HG03442 (cell line): ENCODE data around the gene AZIN2.
"Not testable (repeated sequence)": the region's sequence is repeated elsewhere in the genome, so short reads cannot be mapped to it uniquely, and the experiment has no call there.

Experiments
- ATAC-seq: cut with Tn5 transposase; IDR thresholded peaks from one replicate; pipeline ENCODE4 v1.9.1; 2021; ENCODE audit warnings: mild to moderate bottlenecking, moderate library complexity; ENCODE audit not compliant: unreplicated experiment

AZIN2 gene

DNA sequence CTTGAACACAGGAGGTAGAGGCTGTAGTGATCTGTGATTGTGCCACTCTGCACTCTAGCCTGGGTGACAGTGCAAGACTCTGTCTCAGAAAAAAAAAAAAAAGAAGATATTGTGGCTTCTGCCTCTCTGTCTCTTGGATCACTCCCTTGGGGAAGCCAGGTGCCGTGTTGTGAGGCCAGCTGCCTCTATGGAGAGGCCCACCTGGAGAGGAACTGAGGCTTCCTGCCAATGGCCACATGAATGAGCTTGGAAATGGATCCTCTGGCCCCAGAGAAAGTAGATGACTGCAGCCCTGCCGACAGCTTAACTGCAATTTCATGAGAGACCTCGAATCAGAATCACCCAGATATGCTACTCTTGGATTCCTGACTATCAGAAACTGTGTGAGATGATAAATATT, 24.5 kb upstream of the AZIN2 start:
- no peak for ATAC-seq

DNA sequence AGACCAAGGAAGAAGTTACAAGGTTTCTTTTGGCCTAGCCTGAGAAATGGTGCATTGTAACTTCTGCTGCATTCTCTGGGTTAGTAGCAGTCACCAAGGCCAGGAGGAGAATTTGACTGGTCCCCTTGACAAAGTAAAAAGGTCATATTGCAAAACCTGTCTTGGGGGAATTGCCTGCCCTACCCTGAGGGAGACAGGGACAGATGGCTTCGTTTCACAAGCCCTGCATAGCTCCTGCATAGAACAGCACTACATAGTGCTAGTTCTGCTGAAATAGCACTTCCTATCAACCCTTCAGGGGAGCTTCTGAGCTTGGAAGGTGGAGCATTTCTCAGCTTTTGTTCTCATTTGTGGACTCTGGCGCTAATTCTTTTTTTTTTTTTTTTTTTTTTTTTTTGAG, 23.9 kb upstream of the AZIN2 start:
- ATAC-seq, result no peak

DNA sequence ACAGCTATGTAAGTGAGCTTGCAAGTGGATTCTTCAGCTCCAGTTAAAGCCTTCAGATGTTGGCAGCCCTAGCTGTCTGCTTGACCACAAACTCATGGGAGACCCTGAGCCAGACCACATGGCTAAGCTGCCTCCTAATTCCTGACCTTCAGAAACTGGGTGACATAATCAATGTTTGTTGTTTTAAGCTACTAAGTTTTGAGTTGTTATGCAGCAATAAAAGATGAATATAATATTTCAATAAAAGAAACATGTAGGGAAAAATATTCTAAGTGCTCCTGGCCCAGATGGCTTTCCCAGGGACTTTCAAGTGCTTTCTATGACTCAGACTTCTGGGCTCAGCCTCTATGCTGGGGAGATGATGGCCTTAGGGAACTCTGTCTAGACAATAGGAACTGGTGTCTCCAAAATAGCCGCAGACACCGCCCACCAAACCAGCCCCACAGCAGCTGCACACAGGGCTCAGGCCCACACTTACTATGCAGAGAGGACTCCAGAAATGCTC, 20.3 kb upstream of the AZIN2 start:
- no peak for ATAC-seq

DNA sequence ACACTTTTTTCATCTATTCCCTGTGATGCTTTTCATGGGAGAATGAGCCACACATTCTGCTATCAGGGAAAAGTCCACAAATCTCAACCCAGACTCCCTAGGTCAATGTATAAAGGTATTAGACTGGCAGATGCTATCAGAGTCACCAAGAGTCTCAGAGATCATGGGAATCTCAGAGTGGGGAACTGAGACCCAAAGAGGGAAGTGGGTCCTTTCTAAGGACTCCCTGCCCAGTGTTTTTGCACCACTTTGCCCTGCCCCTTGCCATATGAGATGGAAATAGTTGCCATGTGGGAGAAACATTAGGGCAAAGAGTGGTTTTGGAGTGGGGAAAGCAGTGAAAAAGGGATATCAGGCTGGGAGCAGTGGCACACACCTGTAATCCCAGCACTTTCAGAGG, 19.1 kb upstream of the AZIN2 start:
- no peak for ATAC-seq

DNA sequence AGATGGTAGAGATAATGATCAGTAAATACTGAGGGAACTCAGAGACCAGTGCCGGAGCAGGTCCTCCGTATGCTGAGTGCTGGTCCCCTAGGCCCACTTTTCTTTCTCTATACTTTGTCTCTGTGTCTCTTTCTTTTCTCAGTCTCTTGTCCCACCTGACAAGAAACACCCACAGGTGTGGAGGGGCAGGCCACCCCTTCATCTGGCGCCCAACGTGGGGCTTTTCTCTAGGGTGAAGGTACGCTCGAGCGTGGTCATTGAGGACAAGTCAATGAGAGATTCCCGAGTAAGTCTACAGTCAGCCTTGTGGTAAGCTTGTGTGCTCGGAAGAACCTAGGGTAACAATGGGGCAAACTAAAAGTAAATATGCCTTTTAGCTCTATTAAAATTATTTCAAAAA, 16.7 kb upstream of the AZIN2 start:
- not testable (repeated sequence) for ATAC-seq

DNA sequence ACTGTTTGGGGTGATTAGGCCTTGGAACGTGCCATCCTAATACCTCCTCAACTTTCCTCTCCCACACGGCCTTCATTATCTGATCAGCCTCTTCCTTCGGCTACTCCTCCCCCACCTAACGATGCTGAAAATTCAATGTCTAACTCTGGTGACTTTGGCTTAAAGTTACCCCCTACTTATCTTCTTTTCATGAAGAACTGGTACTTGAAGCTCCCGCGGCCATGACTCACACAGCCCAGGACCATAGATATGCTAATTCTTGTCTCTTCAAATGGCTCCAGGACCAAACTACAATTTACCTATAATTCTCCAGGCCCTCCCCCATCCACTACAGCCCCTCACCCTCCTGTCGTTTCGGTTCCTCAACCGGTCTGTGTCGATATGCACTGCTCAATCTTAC, 15.7 kb upstream of the AZIN2 start:
- no peak for ATAC-seq

DNA sequence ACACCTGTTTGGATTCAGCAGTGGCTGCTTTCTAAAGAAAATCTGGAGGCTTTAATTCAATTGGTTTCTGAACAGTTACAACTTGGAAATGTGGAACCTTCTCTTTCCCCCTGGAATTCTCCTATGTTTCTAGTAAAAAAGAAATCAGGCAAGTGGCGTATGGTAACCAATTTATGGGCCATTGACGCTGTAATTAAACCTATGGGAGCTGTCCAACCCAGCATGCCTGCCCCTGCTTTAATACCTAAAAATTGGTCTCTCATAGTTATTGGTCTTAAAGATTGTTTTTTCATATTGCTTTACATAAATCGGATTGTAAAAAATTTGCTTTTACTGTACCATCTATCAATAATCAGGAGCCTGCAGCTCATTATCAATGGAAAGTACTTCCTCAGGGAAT, 14.5 kb upstream of the AZIN2 start:
- ATAC-seq, result not testable (repeated sequence)

DNA sequence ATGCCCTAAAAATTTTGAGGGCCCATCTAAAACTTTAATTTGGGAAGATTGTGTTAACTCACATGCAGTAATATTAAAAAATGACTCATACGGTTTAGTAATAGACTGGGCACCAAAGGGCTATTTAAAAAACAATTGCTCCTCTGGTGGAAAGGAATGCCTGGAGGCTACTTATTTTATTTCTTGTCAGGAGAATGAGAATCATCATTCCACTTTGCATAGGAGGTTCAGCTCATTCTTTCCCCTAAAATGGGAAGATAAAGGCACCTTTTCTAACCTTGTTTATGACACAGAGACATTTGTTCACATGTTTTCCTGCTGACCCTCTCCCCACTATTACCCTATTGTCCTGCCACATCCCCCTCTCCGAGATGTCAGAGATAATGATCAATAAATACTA, 12.8 kb upstream of the AZIN2 start:
- not testable (repeated sequence) for ATAC-seq

DNA sequence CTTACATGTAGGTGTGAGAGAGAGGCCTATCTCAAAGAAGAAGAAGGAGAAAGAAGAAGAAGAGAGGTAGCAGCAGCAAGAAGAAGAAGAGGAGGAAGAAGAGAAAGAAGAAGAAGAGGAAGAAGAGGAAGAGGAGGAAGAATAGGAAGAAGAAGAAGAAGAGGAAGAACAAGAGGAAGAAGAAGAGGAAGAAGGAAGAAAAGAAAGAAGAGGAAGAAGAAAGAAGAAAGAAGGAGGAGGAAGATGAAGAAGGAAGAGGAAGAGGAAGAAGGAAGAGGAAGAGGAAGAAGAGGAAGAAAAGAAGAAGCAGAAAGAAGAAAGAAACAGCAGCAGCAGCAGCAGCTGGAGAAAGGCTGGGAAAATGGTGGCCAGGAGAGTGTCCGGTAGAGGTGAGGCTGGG, 10.3 kb upstream of the AZIN2 start:
- no peak for ATAC-seq

DNA sequence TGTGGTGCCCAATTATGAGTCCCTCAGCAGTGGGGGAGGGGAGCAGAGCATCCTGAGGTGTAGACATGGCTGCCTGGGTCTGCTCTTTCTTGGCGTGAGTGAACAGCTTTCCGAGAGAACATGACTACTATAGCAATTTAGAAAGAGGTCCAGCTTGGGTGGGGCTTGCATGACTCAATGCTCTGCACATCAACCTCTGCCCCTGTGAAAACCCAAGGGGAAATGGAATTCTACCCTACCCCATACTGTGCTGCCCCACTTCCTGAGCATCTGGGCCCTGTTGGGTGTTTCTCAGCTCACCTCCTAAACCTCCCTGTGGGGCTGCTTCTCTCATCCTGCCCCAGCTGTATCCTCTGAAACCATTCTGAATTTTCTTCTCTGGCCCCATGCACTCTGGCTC, 8.2 kb upstream of the AZIN2 start:
- ATAC-seq, result no peak

DNA sequence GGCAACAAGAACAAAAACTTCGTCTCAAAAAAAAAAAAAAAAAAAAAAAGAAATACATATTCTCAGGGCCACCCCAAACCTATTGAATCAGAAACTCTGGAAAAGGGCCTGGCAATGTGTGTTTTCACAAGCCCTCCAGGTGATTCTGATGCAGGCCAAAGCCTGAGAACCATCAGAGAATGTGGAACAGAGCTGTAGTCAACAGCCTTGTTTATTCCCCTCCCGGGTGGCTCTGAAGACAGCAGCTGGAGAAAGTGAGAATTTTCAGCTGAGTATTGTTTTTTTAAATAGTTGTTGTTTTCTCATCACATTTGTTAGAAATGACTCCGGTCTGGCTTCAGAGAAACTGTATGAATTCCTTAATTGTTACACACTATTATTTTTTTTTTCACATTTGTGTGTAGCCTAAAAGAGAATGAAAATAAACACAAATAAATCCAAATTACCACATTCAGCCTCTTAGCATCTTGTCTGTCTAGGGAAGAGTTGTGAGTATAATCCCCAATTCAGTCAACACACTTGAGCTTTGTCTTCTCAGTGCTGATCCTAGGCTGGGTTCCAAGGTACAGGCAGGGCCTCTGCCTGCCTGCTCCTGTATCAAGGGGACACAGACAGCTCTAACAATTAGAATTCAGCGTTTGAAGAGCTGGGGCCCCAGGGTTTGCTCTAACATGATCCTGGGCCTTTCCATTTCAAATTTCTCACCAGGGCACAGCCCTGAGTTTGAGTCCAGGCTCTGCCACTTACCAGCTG, 6.6 kb upstream of the AZIN2 start:
- no peak for ATAC-seq

DNA sequence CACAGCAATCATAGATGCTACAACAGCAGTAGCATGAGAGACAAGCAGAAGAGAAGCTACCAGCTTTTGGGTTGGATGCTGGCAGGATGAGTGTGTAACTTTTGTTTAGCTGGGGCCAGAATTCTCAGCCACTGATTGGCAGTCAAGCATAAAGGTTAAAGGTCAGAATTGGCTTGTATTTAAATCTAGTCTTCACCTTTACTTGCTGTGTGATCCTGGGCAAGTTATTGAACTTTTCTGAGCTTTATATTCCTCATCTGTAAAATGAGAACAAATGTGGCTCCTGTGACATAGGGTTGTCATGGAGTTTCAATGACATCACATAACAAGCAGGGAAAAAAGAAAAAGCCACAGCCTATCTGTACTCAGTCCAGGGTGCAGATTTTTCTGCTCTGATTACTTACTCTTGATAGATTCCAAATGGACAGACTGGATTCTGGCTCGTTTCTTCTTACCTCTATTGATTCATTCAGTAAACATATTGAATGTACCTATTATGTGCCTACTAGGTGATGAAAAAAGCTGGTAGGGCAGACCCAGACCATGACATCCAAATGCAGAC, 2.8 kb upstream of the AZIN2 start:
- no peak for ATAC-seq

DNA sequence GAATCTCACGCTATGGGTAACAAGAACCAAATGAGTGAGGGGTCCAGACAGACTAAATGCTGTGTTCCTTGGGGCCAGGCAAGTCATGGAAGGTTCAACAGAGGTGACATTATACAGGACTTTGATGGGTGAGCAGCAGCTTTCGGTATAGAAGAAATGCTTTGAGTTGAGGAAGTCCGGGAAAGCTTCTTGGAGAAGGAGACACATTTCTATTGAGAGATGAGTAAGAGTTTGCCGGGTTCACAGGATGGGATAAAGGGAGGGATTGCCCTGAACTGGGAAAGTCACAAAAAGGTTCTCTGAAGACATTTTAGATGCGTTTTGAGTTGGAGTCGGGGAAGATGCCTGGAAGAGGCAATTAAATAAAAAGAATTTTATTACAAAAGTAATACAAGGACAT, 580 bp upstream of the AZIN2 start:
- ATAC-seq, result no peak

DNA sequence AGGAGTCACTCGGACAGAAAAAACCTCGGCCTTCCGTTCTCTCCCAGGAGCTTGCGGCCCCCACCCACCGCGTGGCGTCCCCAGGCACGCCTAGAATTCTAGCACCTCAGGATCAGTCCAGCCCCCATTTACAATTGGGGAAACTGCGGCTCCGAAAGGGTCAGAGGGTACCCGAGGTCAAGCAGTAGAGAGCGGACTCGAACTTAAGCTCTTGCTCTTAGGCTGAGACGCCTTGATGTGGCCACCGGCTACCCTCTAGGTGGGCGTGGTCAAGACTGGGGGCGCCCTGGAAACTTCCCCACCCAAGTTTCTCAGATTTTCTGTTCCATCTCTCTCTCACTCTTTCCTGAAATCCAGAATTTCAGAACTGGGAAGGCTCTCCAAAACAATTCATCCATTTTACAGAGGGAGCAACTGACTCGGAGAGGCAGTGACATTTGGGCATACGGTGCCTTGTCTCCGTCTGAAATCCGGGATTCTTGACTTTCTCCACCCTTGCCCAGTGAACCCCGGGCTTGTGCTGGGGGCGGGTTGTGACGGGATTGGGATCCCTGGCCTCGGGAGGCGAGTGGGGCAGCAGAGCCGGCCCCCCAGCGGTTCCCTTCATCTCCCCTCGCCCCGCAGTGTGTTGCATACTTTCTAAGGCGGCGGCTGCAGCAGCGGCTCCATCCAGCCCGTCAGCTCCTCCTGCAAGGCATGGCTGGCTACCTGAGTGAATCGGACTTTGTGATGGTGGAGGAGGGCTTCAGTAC, 777 bp downstream of the AZIN2 start:
- ATAC-seq, result no peak

DNA sequence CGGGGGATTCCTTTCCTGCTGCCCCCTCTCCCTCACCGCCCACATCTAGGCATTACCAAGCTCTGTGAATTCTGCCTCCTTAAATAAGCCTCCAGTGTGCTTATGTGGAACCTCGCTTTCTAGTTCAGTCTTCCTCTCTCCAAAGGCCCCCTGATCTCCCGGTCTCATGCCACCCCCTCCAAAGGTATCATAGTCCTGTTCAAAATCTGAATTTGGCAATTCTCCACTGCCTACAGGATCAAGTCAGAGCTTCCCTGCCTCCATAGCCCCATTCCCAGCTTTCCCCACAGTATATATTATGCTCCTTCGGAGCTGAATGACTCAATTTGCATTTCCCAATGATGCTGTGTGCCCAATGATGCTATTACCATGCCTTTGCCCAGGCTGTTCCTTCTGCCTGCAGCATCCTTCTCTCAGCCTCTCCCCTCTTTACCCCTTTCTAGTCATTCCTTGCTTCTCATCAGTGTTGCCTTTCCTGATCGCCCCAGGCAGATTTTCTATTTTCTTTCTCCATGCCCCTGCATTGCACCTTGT, 1.7 kb downstream of the AZIN2 start:
- no peak for ATAC-seq

DNA sequence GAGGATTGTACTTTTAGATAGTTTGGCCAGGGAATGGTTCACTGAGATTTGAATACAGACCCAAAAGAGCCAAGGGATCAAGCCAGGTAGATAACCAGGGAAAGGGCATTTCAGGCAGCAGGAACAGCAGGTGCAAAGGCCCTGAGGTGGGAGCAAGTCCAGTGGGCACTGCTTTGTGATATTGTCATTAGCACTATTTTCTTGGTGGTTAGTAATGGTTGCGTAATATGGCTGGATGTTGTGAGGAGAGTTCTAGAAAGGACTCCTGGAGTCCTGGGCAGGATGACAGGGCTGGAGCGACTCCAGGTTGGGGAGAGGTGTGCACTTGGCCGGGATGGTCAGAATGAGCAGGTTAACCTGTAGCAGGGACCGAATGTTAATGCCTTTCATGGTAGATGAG, 4.4 kb downstream of the AZIN2 start:
- ATAC-seq, result no peak

DNA sequence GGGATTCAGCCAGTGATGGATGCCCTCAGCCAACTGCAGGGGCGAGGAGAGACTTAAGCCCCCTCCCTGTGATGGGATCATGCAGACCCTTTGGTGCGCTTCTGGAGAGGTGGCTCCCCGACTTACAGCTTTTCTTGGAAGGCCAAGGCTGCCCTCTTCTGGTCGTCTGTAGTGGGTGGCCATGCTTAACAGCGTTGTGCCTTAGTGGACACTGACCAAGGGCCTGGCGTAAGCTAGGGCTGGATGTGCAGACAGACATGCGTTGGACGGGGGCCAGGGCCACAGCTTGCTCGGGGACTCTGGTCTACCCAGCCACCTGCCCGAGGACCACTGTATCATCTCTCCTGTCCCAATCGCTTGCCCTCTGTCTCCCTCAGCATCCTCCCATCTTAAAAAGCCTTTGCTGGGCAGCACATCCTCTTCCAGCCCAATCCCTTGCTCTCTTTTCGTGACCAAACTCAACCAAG, 5.5 kb downstream of the AZIN2 start:
- ATAC-seq, result no peak

DNA sequence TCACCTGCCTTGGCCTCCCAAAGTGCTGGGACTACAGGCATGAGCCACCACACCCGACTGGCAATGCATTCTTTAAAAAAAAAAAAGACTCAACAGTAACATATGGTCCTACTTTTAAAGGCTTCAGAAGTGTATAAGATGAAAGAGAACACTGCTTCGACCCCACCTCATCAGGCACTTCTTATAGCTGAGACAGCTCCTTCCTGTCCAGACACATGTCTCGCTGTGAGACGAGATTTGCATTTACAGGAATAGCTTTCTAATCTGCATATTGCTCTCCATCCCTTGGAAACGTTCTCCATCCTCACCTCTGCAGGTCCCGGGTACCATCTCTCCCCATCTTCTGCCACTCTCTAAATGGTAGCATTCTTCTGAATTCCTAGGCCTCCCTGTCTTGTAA, 6.7 kb downstream of the AZIN2 start:
- ATAC-seq, result no peak

DNA sequence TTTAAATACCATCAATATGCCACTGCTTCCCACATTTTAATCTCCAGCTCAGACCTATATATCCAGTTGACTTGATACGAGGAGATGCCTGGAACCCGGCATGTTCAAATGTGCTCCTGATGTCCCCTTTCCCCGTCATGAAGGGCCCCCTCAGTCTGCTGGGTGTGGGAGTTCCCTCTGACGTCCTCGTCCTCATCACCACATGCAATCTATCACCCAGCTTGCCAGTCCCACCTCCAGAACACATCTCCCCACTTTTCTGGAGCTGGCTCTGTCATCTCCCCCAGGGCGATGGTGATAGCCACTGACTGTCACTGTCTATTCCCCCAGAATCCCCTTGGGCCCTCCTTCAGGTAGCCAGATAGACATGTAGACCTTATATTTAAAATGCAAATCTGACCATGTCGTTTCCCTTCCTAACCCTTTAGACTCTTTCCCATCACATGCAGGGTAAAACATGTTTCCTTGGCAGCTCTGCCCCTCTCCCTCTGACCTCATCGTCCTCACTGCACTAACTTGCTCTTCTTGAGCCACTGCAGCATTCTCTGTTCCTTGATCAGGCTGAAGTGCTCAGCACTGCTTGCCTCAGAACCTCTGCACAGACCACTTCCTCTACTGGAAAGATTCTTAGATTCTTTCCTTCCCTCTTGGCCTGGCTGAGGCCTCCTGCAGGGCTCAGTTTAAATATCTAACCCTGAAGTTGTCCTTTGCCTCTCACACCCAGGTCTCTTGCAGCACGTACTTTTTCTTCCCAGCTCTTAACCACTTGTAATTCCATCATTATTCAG, 7.4 kb downstream of the AZIN2 start:
- ATAC-seq, result no peak

DNA sequence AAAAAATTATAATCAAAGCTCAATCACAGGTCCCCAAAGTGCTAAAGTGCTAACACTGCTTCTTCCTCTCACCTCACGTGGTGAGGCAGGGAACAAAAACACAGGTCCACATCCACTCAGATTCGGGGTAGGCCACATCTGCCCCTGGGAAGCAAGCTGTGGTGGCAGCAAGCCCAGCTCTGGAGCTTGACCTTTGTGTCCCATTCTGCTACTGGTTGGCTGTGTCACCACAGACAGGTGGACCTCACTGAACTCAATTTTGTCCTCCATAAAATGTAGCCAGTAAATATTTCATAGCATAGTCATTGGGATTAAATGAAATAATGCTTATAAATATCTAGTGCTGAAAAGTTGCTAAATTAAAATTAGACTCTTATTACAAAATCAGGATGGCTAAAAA, 8.5 kb downstream of the AZIN2 start:
- no peak for ATAC-seq

DNA sequence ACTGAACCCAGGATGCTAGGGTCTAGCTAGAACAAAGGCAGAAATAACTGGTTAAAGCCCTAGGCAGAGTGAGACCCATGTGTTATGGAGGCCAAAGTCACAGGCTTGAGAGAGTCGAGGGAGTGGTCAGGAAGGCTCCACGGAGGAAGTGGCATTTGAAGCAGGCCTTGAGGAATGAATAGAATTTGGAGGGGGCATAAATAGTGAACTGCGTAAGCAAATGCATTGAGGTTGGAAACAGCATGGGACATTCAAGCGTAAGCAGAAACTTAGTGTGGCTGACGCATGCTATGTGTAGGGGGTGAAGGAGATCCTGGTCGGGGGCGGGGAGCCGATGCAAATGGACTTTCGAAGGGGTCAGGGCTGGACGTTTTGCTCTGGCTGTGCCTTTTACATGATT, 11.5 kb downstream of the AZIN2 start:
- ATAC-seq, result no peak
